DND-41 (cell line): ENCODE data around the gene CKB.

Experiments
- ATAC-seq: fragments of 200-7000 bp; cut with Tn5 transposase; 3 replicates; pipeline ENCODE4 v1.9.1; 2021; ENCODE audit warnings: low read depth; ENCODE audit not compliant: insufficient read depth
- DNase-seq: peaks from one replicate; pipeline ENCODE4 v3.0.0-alpha.2; 2020
- H2AFZ ChIP-seq: 2 replicates; pipeline ENCODE4 v1.6.0; 2012; ENCODE audit warnings: low read depth, low read length
- H3K27ac ChIP-seq: 2 replicates; pipeline ENCODE4 v1.5.1; 2012; ENCODE audit warnings: low read length, inconsistent platforms
- H3K27me3 ChIP-seq: fragments of 200-600 bp; sonication (generic); 2 replicates; pipeline ENCODE4 v1.6.0; 2012; ENCODE audit warnings: low read length, mild to moderate bottlenecking, inconsistent platforms; ENCODE audit not compliant: insufficient read depth, poor library complexity
- H3K36me3 ChIP-seq: 2 replicates; pipeline ENCODE4 v1.5.1; 2012; ENCODE audit warnings: low read length, inconsistent platforms; ENCODE audit not compliant: insufficient read depth
- H3K4me1 ChIP-seq: 2 replicates; pipeline ENCODE4 v1.5.1; 2012; ENCODE audit warnings: mild to moderate bottlenecking, low read length; ENCODE audit not compliant: insufficient read depth
- H3K4me2 ChIP-seq: 2 replicates; pipeline ENCODE4 v1.6.0; 2012; ENCODE audit warnings: mild to moderate bottlenecking, moderate library complexity, low read length, inconsistent platforms; ENCODE audit not compliant: insufficient read depth
- H3K4me3 ChIP-seq, 2 experiments: fragments of 200-600 bp in 1 of 2; shearing (Covaris generic) in 1 of 2; 2 replicates each; pipeline ENCODE4 v1.5.1; 2012 to 2016; ENCODE audit warnings: inconsistent platforms in 2 of 2, low read length in 2 of 2, mild to moderate bottlenecking in 2 of 2, low read depth in 1 of 2, moderate library complexity in 1 of 2
- H3K79me2 ChIP-seq: 2 replicates; pipeline ENCODE4 v1.6.0; 2012; ENCODE audit warnings: low read length, inconsistent platforms; ENCODE audit not compliant: insufficient read depth
- H3K9ac ChIP-seq: 2 replicates; pipeline ENCODE4 v1.6.0; 2012; ENCODE audit warnings: low read depth, mild to moderate bottlenecking, inconsistent platforms, low read length, moderate library complexity
- H3K9me3 ChIP-seq: 2 replicates; pipeline ENCODE4 v1.5.1; 2012; ENCODE audit warnings: low read length, moderate library complexity, mild to moderate bottlenecking, inconsistent platforms; ENCODE audit not compliant: insufficient read depth, severe bottlenecking
- H4K20me1 ChIP-seq: 2 replicates; pipeline ENCODE4 v1.6.0; 2012; ENCODE audit warnings: low read length; ENCODE audit not compliant: insufficient read depth
- EZH2 ChIP-seq: IDR thresholded peaks from 3 replicates; pipeline ENCODE4 v1.6.1; 2012; ENCODE audit warnings: borderline replicate concordance, low read depth, mild to moderate bottlenecking, moderate library complexity, low read length, inconsistent platforms; ENCODE audit not compliant: severe bottlenecking
- TF ChIP-seq, protein P1 (sequence below): IDR thresholded peaks from 2 replicates; pipeline ENCODE4 v1.5.1; 2012; ENCODE audit warnings: borderline replicate concordance, low read length, moderate library complexity, mild to moderate bottlenecking; ENCODE audit not compliant: poor library complexity, severe bottlenecking; ENCODE audit errors: extremely low read depth

The CKB gene

DNA sequence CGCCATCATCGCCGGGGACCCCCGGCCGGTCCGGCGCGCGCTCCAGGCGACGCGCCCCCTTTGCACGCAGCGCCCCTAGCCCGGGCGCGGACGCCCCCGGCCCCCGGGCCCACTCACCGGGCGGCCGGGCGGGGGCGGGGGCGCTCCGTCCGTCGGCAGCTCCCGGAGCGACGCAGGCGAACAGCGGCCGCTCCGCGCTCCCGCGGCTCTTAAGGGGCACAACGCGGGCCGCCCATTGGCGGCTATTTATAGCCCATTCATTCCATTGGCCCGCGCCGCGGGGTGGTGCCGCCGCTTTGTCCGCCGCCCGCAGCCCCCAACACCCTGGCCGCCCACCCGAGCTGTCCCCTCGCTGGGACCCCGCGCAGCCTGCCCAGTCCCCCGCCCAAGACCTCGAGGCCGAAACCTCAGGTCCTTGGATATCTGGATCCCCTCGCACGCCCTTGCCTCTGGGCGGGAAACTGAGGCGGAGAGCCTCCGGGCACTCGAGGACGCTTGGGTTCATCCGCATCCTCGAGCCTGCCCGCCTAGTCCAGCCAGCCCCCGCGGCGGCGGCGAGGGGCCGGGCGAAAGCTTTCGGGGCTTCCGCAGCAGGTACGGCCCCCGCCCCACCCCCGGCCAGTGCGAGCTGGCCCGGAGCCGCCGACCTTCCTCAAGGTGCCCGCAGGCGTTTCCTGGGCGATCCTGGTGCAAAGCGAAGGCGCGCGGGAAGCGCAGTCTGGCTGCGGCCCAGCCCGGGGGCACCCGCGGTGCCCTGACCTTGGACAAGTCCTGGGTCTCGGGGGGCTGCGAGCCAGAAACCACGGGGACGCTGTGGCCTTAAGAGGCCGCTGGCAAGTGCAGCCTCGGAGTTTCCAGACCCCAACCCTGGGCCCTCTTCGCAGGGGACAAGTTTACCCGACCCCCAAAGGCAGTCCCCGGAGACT lies at the start of gene CKB:
Gene CKB, minus strand, starts transcription at position 182 of the 926 bp plus-strand sequence. CDS start 337 bp downstream, outside the sequence.
- Histone ChIP-seq H4K20me1 (0 out of 2 replicates have a peak, but pooled peaks cover 4% of the 10 kb centered on the region), H3K79me2 (peaks cover 2% of the 10 kb centered on the region; the same call in 1 of the 2 replicates), H3K9ac (no peak within 1 kb of the TSS), H3K4me1 (peaks cover 12% of the 10 kb centered on the region), H3K27ac (no peak within 1 kb of the TSS), H3K4me3 (no peak within 1 kb of the TSS), H3K27me3 (no peaks in the 10 kb centered on the region), H3K9me3 (no peaks in the 10 kb centered on the region), H3K36me3 (no peaks in the 10 kb centered on the region), H3K4me2 (no peak within 1 kb of the TSS), H2AFZ (no peak within 1 kb of the TSS)
- DNase-seq = no peak
- TF ChIP-seq, protein P1, sequence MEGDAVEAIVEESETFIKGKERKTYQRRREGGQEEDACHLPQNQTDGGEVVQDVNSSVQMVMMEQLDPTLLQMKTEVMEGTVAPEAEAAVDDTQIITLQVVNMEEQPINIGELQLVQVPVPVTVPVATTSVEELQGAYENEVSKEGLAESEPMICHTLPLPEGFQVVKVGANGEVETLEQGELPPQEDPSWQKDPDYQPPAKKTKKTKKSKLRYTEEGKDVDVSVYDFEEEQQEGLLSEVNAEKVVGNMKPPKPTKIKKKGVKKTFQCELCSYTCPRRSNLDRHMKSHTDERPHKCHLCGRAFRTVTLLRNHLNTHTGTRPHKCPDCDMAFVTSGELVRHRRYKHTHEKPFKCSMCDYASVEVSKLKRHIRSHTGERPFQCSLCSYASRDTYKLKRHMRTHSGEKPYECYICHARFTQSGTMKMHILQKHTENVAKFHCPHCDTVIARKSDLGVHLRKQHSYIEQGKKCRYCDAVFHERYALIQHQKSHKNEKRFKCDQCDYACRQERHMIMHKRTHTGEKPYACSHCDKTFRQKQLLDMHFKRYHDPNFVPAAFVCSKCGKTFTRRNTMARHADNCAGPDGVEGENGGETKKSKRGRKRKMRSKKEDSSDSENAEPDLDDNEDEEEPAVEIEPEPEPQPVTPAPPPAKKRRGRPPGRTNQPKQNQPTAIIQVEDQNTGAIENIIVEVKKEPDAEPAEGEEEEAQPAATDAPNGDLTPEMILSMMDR = no peak
- no peak for TF ChIP-seq EZH2
- no peak for ATAC-seq

DNA sequence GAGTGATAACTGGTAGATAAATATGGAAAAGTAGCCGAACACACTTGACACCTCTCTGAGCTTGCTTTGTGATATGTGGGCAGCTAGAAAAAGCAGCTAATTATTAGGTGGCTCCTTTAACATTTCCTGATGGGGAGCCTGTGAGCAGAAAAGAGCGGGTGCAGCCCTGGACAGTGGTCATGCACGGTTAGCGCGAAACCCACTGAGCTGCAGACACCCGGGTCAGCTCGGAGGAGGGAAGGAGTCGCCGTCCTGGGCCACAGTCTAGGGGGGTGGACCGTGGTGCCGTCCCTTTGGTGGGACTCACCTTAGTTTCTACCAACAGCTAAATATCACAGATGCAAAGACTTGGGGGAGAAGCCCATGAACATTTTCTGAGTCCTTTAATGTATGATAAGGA lies 46.8 kb upstream of the CKB start:
- Histone ChIP-seq H3K27ac (no peak overlapping the region), H4K20me1 (peaks cover 14% of the 10 kb centered on the region; the same call in 1 of the 2 replicates), H3K79me2 (peaks cover 58% of the 10 kb centered on the region), H3K4me1 (peaks cover 7% of the 10 kb centered on the region), H2AFZ (no peak overlapping the region), H3K9me3 (no peaks in the 10 kb centered on the region), H3K4me2 (no peak overlapping the region), H3K9ac (no peak overlapping the region), H3K27me3 (no peaks in the 10 kb centered on the region), H3K4me3 (no peak overlapping the region), H3K36me3 (peaks cover 24% of the 10 kb centered on the region)
- ATAC-seq = no peak
- TF ChIP-seq, protein P1 = no peak
- TF ChIP-seq EZH2 = no peak
- no peak for DNase-seq

DNA sequence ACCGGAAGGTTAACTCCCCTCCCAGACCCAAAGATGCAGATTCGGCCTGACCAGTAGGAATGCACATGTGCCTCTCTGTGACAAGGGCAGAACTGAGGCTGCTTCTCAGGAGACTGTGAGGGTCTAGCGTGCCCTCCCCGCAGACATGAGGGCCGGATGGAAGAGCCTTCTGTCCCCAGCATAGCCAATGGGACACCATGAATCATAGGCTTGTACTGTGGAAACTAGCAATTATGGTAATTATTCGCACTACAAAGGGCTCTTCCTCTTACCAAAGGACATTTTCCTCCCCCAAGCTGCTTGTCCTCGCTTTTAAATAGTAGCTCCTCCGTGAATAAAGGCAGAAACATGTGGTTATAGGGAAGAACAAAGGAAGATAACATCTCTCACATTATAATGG lies 46.3 kb upstream of the CKB start:
- TF ChIP-seq, protein P1 = no peak
- no peak for TF ChIP-seq EZH2
- H3K9ac ChIP-seq = no peak overlapping the region

More for the DNA sequence above, 46.3 kb upstream of the CKB start:
- peaks cover 14% of the 10 kb centered on the region; the same call in 1 of the 2 replicates for H4K20me1 ChIP-seq
- DNase-seq = no peak
- no peak overlapping the region for H3K4me3 ChIP-seq
- no peak overlapping the region for H2AFZ ChIP-seq
- H3K79me2 ChIP-seq = peaks cover 59% of the 10 kb centered on the region
- no peaks in the 10 kb centered on the region for H3K27me3 ChIP-seq
- H3K9me3 ChIP-seq = no peaks in the 10 kb centered on the region
- H3K27ac ChIP-seq = no peak overlapping the region
- H3K36me3 ChIP-seq = peaks cover 20% of the 10 kb centered on the region; the same call in 1 of the 2 replicates
- peaks cover 11% of the 10 kb centered on the region for H3K4me1 ChIP-seq
- ATAC-seq = no peak
- no peak overlapping the region for H3K4me2 ChIP-seq
